HG03354 (cell line): Measurements from ENCODE around the gene SDF2.

Experiments used
- ATAC-seq: cut with Tn5 transposase; IDR thresholded peaks from one replicate; pipeline ENCODE4 v1.9.1; 2021; ENCODE audit warnings: mild to moderate bottlenecking; ENCODE audit not compliant: unreplicated experiment, poor library complexity, severe bottlenecking

SDF2 gene, protein sequence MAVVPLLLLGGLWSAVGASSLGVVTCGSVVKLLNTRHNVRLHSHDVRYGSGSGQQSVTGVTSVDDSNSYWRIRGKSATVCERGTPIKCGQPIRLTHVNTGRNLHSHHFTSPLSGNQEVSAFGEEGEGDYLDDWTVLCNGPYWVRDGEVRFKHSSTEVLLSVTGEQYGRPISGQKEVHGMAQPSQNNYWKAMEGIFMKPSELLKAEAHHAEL

DNA sequence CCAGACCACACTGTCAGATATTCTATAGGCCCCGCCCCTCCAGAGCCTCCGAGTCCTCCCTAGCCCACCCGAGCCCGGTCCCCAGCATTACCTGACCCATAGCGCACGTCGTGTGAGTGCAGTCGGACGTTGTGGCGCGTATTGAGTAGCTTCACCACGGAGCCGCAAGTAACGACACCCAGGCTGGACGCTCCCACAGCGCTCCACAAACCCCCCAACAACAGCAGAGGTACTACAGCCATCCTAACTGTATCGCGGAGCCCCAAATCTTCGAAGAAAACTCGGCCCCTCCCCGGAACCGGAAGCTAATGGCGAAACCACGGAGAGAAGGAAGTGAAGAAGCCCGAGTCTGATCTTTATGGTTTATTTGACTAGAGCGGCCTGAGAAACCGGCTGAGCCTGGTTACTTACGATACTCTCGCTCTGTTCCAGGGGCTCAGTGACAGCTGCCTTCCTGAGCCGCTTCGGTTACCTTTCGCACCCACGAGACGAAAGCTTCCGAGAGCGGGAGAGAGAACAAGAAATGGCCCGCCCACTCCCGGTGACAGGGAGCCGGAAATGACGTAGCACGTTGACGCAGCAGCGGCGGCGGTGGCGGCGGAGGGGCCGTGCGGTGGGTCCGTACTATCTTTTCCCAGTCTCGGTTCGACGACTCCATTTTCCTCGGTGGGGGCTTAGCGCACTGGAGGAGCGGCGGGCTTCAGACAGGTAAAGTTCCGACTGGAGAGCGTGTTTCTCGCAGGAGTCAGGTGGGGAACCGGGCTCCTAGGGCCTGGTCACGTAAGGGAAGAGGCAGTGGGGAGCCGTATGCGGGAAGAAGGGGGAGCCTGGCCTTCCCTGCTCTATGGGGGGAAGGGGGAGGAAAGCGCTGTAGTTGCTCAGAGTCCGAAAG is at the start of gene SDF2, which contains the start of gene SUPT6H:
TSS of gene SDF2 (minus strand) at position 272 of the 892 bp plus-strand sequence. CDS start at position 242, 30 bp downstream.
TSS of gene SUPT6H (plus strand) at position 571 of the 892 bp plus-strand sequence. CDS start 11,197 bp downstream, outside the sequence.
- peak; percentile 85 for ATAC-seq

DNA sequence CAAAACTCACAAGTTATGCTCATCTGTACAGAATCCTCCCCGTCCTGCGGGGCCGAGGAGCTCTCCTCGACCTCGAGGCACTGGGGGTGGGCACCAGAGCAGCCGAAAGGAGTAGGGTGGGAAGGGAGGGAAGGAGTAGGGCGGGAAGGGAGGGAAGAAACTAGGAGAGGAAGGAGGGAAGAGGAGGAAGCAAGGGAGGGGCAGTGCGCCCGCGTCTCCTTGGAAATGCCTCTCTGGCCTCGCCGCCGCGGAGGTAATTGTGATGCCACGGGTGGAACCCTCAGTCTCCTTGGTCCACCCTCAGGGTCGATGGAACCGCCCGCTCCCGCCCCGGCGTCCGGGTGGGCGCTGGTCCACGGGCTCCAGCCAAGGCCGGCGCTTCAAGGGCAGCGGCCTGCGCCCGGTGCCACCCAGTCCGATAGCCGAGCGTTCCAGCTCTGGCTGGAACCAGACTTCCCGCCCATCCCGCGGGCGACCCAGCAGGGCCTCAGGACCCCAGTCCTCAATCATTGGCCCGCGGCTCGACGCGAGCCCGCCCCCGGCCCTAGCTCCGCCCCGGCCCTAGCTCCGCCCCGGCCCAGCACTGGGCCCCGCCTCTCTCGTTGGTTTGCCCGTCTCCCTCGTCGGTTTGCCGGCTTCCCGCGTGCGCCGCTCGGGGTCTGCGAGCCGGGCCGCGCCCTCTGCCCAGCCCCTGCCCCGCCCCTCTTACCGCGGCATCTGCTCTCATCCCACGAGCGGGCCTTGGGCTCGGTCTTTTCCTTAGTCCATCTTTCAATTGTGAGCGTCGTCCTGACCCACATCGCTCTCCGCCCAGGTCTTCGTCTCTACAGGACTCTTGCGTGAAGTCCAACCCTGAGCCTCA is 49.4 kb upstream of the SDF2 start:
- ATAC-seq, result peak; percentile 84

DNA sequence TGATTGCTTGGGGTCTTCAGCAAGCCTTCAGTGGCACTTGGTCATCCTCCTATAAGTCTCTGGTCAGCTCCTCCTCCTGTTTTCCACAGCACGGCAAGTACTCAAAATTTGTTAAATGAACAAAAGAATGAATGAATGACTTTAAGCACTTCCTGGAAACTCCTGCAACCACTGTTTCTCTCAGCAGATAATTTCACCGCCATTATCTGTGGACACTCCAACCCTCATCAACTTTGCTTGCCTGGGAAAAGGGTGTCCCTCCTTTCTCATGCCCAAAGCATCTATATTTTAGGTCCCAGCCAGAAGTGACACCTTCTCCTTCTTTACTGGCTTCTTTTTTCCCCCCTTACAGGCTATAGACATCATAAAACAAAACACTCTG is 45.6 kb upstream of the SDF2 start:
- ATAC-seq, result no peak

DNA sequence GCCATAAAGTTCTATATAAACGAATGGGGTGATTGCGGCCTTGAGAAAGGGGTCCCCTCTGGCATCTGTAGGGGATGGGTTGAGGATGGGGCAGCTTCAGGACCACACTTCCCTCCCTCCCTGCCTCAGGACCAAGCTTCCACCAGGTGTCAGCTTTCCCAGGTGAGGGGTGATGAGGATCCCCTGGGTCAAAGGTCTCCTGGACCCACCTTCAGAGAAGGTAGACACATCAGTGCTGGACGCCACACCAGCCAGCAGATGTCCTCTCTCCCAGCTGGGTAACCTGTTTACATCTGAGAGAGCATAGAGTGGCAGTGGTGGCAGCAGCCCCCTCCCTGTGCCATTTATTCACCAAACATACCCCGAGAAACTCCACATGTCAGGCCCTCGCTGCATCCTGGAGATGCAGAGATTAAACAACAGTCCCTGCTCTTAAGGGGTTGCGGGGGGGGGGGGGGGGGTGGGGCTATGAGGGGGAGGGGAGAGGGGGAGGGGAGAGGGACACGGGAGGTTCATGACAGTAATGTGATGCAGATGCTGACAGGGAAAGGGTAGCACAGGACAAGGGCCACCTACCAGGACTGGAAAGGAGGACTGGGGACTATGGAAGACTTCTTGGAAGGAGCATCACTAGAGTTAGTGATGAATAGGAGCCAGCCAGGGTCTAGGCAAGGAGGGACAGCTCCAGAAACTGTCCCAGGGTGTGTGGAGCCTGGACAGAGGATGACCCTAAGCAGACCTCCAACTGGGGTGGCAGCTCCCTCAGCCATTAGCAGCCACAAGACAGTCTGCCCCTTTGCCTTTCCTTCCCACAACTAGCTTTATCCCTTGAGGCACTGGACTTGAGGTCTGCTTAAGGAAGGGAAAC is 45.0 kb upstream of the SDF2 start:
- no peak for ATAC-seq

DNA sequence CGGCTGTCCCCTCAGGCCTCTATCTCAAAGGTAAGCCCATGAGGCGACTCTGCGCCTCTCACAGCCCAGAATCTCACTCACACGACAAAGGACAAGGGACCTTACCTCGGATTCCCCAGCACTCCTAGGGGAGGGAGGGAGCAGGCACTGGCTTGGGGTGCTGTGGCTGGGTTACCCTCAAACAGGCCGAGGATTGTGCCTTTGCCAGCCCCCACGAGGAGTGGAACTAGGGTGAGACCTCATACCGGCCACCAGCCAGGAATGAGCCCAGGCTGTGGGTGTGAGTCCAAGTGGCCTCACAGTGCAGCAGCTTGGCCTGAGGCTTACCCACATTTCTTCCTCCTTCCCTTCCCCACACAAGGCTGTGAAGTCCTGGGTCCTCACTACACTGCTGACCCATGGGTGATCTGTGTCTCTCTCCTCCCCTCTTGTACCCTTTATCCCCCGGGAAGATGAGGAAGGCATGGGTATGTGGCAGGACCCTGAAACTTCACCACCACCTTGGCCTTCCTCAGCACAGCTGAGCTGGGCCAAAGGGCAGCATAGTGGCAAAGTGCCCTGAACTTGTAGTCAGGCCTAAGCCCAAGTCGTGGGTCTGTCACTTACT is 44.1 kb upstream of the SDF2 start:
- ATAC-seq, result no peak

DNA sequence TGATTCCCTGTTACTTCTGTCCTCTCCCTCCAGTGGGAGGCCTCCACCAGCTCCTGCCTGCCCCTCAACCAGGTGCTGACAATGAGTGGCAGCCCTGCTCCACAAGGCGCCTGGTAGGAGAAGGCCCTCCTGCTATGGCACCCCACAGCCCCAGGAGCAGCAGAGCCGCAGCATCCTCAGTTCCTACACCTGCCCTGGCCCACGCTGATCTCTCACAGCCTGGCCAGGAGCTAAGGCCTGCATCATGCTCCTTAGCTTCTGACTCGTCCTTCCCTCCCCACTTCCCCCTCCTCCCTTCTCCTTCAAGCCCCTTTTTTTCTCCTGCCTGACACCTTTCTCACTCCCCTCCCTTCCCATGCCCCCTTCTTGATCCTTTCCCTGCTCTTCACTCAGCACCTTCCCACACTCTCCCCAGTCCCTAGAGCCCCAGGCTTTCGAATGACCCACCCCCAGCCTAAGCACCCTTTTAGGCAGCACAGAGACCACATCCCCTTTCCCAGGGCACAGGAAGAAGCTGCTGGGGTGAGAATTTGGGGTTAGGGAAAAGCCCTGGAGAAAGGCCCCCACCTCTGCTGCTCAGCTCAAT is 43.5 kb upstream of the SDF2 start:
- no peak for ATAC-seq

DNA sequence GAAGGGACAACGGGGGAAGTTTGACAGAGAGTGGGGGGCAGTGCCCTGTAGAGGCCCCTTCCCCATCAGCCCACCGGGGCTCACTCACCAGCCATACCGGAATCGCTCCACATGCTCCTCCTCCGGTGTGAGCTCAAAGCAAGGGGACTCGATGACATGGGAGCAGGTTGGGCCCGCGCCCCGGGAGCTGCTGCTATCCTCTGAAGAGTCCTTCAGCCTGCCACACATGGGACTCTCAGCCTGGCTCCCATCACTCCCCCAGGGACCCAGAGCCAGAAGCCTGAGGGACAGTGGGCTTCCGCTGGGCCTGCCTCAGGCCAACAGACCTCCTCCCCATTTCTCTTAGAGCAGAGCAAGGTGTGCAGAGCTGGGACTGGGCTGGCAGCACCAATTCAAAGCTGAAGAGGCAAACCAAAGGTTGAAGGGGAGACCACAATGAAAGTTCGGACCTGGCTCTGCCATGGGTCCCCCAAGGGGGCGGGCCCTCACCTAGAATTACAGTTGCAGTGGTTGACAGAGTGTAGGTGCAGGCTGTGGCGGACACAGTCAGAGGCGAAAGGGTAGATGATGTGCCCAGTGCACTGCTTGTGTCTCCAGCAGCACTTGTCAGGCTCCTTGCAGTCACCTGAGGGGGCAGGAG is 42.6 kb upstream of the SDF2 start:
- ATAC-seq, result no peak

DNA sequence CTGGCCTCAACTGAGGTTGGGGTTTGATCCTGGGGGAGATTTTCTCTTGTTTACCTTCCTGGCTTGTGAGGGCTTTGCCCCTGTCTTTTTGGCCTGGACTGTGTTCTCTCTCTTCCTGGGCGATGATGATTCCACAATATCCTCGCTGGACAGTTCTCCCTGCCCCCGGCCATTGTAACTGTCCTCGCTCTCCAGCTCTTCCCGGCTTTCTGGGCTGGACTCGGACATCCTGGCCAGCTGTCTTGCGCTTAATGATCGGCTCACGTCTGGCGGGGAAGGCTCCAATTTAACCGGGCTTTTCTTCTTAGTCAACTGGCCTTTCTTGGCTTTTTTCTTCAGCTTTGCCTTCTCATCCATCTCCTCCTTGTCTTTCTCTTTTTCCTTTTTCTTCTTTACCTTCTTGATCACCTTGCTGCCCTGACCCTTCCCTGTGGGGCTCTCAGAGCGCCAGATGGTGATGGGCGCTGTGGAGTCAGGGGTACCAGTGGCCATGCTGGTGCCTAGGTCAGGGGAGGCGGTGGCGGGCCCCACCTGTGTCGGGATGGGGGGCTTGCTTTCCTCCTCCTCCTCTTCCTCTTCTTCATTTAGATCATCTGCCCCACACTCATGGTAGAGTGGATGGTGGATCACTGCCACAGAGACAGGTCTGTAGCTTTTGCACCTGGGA is 42.0 kb upstream of the SDF2 start:
- no peak for ATAC-seq

DNA sequence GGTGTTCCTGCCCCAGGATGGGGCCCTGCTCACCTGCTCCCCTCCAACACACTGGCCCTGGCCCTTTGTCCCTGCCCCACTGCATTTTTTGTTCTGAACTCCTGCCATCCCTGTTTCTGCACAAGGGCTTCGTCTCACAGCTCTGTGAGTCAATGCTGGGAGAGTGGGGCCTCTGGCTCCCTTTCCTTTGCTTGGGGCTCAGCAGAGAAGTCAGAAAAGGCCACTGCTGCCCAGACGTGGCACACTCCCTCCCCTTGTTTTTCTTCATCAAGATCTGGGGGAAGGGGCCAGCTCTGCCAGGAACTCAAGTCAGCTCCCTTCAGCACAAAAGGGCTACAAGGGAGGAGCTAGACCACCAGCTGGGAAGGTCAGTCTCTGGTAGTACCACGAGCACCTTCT is 41.0 kb upstream of the SDF2 start:
- no peak for ATAC-seq

DNA sequence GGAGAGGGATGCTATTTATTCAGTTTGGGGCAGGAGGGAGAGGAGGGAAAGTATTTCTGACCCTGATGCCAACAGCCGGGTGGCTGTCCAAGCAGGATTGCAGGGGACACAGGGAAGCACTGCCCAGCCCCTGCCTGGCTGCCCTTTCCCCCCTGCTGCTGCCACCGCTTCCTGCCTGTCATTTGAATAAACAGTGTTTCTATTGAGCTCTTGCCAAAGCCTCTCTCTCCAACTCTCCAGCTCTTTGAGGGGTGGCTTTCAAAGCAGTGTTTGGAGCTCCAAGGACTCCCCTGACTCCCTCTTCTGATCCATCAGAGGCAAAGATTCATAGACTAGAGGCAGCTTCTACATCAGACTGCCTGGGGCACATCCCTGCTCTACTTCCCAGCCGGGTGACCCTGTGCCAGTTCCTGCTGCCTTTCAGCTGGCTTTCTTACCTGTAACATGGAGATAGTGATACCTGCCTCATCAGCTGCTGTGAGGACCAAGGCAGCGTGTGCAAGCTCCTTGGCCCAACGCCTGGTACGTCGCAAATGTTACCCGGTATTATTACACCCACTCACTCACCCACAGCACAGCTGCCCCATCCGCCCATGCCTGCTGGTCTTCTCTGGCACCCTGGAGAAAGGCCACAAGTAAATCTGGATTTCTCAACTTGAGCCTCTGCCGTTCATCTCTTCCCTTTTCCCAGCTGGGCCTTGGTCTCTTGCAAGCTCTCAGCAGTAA is 40.5 kb upstream of the SDF2 start:
- no peak for ATAC-seq

DNA sequence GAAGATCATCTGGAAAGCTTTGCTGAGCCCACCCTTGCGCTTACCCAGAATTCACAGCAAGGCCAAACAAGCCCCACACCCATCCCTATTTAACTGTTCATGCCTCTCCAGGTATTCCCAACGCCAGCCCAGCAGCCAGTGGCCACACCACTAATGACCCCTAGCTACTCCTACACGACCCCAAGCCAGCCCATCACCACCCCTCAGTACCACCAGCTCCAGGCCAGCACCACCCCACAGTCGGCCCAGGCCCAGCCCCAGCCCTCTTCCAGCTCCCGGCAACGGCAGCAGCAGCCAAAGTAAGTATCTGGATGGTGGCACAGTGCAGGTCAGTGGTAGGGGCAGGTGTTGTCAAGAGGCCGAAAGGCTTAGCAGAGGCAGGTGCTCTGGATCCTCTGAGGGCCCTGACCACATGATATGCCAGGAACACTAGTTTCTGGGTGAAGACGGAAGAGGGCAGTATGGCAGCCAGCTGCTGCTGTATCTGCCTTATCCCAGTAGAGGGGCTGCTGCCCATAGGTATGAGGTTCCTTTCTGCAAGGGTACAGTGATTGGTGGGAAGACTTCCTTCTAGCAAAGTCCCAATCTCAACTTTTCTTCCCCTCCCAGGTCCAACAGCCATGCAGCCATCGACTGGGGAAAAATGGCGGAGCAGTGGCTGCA is 39.3 kb upstream of the SDF2 start:
- no peak for ATAC-seq

DNA sequence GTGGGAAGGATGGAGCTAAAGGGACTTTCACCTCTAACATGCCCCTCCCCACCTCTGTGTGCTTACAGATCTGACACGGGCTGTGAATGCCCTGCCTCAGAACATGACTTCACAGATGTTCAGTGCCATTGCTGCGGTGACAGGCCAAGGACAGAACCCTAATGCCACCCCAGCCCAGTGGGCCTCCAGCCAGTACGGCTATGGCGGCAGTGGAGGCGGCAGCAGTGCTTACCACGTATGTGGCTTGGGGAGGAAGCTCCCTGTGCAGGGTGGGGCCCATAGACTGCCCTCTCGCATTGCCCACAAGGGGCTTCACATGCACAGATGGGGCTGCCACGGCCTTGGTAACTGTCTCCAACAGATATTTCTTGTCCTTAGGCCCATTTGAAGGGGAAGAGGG is 38.6 kb upstream of the SDF2 start:
- no peak for ATAC-seq

DNA sequence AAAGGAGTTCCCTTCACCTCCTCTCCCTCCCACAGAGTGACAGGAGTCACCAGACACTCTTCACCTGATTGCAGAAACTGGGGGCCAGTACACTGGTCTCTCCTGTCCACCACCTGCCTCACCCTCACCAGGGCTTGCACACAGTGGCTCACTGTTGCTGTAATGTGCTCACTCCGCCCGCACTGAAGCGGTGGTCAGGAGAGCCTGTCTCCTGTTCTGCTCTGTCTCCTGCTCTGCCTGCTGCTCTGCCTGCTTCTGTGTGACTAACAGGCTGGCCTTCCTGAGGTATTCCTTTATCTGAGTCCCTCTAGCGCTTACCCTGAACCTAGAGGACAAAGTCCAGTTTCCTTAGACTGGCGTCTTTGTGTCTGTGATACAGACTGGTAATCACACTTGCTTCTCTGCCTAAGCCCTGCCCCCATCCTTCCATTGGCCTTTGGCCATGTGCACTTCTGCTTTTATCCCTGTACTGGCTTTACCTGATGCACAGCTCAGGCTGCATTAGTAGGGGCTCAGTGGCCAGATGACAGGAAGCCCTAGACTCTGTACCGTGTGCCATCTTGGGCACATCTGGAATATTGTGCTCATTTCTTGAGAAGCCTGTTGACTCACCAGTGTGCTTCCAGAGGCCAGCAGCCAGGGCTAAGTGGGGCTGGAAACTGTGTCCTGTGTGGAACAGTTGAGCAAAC is 36.7 kb upstream of the SDF2 start:
- no peak for ATAC-seq

DNA sequence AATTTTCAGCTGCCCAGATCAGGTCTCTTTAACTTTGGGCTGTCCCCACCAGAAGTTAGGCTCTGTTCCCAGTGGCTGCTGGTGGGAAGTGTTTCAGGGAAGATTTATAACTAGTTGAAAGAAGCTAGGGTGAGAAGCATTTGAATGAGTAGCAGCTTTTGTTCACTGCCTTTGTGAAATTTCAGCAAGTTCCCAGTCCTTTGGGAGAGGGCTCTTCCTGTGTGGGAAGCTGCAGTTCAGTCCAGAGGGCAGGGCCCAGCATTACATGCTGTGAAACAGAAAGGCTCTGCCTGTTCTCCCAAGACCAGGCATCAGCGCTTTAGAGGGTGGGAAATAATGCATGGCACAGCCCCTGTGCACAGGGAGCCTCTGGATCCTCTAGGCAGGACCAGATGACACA is 32.2 kb upstream of the SDF2 start:
- no peak for ATAC-seq

DNA sequence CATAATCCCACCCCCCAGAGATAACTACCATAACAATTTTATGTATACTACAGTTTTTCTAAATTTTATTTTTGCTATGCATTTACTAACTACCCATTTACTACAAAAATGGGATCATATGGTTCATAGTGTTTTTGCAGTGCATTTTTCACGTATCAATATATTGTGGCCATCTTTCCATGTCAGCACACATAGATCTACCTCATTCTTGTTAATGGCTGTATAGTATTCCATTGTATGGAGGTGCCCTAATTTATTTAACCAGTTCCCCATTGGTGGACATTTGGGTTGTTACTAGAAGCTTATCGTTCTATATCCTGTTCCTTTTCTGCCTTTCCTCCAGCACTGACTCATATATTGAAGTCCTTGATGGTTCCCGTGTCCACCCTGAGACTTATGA is 27.3 kb upstream of the SDF2 start:
- ATAC-seq, result no peak

DNA sequence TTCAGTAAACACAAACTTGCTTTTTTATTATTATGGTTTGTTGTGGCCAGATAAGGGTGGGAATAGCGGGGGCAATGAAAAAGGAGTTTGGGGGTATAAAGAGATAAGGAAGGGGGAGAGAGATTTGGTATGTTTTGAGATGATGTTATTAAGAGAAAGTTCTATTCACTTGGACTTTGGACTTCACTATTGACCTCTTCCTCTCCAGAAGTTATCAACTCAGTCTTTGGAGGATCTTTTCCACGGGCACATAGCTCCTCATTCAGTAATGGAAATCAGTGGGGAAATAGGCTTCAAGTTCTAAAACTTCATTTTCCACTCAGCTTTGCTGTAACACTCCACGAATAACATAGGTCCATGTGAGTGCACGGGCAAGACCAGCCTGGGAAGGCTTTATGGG is 26.8 kb upstream of the SDF2 start:
- no peak for ATAC-seq
